GM19397 (cell line): ENCODE results near the gene APOL1.
"Not testable (repeated sequence)": the region's sequence is repeated elsewhere in the genome, so short reads cannot be mapped to it uniquely, and the experiment has no call there.

Experiments
- ATAC-seq: cut with Tn5 transposase; IDR thresholded peaks from one replicate; pipeline ENCODE4 v1.9.1; 2021; ENCODE audit warnings: mild to moderate bottlenecking, moderate library complexity; ENCODE audit not compliant: unreplicated experiment

Gene APOL1, protein sequence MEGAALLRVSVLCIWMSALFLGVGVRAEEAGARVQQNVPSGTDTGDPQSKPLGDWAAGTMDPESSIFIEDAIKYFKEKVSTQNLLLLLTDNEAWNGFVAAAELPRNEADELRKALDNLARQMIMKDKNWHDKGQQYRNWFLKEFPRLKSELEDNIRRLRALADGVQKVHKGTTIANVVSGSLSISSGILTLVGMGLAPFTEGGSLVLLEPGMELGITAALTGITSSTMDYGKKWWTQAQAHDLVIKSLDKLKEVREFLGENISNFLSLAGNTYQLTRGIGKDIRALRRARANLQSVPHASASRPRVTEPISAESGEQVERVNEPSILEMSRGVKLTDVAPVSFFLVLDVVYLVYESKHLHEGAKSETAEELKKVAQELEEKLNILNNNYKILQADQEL

GRCh38 chr22:36252754-36253522, at the start of gene APOL1:
Gene APOL1 (plus strand): TSS chr22:36253133. CDS start chr22:36254956, 1,823 bp downstream.
- peak; percentile 48 for ATAC-seq

- not testable (repeated sequence) for ATAC-seq
Measured at GRCh38 chr22:36203441-36203840, 49.5 kb upstream of the APOL1 start.

DNA sequence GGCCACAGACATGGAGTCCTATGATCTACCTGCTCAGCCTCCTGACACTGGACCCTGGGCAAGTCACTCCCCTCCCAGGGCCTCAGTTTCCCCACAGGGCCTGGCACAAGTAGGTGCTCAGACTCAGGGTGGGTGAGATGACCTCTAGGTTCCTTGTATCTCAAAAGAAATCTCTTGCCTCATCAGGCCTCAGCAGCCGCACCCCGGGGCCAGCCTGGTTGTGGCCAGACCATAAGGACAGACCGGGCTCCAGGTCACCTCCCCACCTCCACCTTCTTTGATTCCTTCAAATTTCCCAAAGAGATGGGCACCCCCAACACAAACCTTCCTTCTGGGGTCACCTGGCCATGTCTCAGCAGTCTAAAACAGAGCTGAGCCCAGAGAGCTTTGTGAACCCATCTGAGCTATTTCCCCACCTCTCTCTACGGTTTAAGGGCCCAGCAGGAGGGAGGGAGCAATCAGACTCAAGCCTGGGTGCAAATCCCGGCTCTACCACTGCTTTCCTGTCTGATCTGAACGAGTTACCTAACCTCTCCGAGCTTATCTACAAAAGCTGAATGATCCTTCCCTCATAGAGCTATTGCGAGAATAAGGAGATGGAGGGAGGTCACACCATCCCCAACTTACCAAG, 48.8 kb upstream of the APOL1 start:
- ATAC-seq = no peak

GRCh38 chr22:36204632-36205015, 48.3 kb upstream of the APOL1 start:
- no peak for ATAC-seq

GRCh38 chr22:36205573-36205972, 47.4 kb upstream of the APOL1 start:
- ATAC-seq = not testable (repeated sequence)

GRCh38 chr22:36206255-36206654, 46.7 kb upstream of the APOL1 start:
- no peak for ATAC-seq

DNA sequence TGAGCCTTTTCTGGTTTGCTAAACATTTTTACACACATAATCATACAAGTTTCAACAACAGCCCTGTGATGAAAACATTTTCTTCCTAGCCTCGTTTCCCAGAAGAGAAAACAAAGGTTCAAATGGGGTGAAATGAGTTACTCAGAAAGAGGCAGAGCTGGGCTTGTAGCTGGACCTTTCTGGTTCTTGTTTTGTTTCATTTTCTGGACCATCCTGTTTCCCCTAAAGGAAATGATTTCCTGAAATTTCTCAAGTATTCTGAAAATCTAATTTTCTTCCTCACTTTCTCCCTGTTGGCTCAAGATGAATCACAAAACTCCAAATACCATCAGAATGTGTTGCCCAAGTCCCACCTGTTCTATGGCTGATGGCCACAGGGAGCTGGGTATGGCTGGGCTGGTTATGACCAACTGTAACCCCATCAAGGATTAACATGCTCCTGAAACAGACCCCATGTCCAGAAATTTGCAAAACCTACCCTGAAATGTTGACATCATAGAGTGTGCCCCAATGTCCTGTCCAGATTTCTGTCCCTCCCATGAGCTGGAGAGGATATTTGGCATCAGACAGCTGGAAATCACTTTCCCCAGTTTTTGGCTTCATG, 44.7 kb upstream of the APOL1 start:
- no peak for ATAC-seq

- no peak for ATAC-seq
Measured at GRCh38 chr22:36208914-36209313, 44.0 kb upstream of the APOL1 start.

GRCh38 chr22:36209488-36209908, 43.4 kb upstream of the APOL1 start:
- ATAC-seq = not testable (repeated sequence)

- ATAC-seq = no peak
Measured at GRCh38 chr22:36210224-36210623, 42.7 kb upstream of the APOL1 start.

- no peak for ATAC-seq
Measured at GRCh38 chr22:36211237-36211861, 41.6 kb upstream of the APOL1 start.

DNA sequence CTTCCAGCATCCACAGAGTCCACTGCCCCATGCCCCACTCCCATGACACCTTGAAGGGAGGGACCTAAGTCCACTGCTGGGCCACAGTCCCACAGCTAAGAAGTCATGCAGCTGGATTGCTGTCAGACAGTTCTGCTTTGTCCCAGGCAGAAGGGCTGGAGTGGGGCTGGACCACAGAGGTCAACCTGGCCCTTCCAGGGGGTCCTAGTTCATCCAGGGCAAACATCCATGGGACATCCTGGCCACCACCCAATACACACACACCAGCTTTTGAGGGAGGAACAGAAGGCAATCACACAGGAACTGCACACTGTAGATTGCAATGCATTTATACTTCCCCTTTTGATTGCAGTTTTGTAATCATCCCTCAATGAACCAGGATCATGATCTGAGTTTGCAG, 40.0 kb upstream of the APOL1 start:
- ATAC-seq = no peak

DNA sequence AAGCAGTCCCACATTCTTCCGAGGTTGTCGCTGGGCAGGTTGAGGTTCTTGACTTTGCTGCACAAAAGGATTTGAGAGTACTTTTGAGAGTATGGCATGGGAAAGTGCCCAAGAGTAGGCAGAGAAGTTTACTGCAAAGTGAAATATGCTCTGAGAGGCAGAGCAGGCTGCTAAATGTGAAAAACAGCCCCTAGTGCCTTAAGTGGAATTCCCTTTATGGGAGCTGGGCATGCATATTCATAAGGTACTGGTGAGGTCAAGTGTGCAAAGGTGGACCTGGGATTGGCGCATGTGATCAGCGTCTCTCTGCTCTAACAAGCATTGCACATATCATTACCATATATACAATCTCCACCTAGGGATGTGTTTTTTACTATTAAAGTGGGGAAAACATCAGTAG, 39.3 kb upstream of the APOL1 start:
- ATAC-seq = no peak

DNA sequence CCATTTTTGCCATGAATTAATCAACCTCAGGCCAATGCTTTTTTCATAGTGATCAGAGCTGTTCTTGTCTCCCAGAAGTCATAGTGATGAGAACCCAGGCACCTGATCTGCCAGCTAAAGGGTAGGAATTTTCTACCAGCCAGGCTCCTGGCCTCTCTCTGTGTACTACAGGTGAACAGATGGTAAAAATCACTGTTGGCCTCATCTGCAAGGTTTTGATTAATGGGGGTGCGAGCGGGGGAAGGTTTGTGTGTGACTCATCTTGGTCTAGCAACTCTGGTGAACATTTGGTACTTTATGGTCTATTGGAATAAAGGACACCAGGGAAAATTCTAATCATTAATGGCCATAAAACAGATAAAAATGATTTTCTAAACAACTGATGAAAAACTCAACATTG, 37.0 kb upstream of the APOL1 start:
- ATAC-seq = no peak

GRCh38 chr22:36218648-36219193, 34.2 kb upstream of the APOL1 start:
- ATAC-seq = no peak

- no peak for ATAC-seq
Measured at GRCh38 chr22:36220451-36220921, 32.4 kb upstream of the APOL1 start.

DNA sequence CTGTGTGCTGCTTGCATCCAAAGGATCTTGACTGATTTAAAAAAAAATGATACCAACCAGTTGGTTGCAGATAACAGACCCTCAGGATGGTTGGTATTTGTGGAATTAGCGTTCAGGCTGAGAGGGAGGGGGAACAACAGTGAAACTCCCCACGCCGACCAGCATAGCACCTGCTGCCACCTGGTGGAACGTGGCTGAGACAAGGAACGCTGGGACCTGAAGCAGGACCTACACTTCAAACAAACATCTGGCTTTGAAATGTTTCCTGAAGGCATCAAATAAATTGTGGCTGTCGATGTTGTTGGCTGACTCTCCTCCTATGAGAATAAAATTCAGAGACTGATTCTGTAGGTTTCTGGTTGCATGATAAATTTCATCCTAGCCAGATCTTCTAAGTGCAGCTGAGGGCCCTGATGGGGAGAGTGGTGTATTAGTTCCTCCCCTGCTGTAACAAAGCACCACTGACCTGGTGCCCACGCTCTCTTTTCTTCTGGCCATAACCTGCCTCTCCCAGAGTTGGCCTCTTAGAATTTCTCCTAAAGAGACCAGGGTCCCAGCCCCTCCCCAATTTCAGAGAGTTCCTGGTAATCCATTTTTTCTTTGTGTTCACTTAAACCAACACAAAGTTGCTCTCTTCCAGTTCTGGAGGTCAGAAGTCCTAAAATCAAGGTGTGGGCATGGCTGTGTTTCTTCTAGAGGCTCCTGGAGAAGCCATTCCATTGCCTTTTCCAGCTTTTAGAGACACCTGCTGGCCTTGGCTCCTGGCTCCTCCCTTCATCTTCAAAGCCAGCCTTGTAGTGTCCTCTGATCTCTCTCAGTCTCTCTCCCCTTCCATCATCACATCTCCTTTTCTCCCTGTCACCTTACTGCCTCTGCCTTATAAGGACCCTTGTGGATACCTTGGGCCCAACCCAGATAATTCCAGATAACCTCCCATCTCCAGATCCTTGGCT, 30.9 kb upstream of the APOL1 start:
- no peak for ATAC-seq

GRCh38 chr22:36222887-36223450, 30.0 kb upstream of the APOL1 start:
- ATAC-seq = no peak

GRCh38 chr22:36223504-36223903, 29.4 kb upstream of the APOL1 start:
- ATAC-seq = no peak
